ENCODE measurements around the gene RPS15A.
"Not testable (repeated sequence)": the region's sequence is repeated elsewhere in the genome, so short reads cannot be mapped to it uniquely, and the experiment has no call there.

RPS15A gene

DNA sequence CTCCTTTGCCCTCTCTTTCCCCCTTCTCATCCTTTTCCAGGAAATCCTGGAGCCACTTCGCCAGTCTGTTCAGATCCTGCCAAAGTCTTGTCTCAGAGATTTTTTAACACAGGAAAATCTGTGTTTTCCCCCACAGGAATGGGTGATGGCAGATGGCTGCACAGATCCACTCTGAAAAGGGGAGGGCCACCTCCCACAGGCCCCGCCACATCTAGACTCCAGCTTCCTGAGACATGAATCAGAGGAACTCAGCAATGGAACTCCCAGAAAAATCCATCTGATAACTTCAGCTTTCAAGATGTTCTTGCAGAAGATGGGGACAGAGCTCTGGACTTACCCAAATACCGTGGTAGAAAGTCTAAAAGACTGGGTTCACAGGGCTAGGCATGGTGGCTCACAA lies 50.1 kb downstream of the RPS15A start:
- DNase-seq, result not testable (repeated sequence)

DNA sequence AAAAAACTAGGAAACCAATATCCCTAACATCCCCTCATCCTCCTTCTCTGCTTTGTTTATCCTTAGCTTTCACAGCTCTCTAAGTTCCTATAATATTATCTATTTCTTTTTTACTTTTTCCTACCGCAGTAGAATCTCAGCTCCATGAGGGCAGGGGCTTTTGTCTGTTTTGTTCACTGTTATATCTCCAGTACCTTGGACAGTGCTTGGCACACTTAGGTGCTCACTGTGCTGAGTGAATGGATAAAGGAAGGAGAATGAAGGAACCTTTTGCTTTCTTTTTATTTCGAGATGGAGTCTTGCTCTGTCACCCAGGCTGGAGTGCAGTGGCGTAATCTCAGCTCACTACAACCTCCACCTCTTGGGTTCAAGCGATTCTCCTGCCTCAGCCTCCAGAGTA lies 51.4 kb downstream of the RPS15A start:
- DNase-seq, result not testable (repeated sequence)

DNA sequence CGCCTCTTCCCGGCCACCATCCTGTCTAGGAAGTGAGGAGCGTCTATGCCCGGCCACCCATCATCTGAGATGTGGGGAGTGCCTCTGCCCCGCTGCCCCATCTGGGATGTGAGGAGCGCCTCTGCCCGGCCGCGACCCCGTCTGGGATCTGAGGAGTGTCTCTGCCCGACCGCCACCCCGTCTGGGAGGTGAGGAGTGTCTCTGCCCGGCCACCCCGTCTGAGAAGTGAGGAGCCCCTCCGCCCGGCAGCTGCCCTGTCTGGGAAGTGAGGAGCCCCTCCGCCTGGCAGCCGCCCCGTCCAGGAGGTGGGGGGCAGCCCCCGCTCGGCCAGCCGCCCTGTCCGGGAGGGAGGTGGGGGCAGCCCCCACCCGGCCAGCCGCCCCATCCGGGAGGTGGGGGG lies 55.9 kb downstream of the RPS15A start:
- DNase-seq, result not testable (repeated sequence)

Data from COR-L47 (cell line).